ENCODE measurements around the gene MRPS6.

MRPS6 gene

DNA sequence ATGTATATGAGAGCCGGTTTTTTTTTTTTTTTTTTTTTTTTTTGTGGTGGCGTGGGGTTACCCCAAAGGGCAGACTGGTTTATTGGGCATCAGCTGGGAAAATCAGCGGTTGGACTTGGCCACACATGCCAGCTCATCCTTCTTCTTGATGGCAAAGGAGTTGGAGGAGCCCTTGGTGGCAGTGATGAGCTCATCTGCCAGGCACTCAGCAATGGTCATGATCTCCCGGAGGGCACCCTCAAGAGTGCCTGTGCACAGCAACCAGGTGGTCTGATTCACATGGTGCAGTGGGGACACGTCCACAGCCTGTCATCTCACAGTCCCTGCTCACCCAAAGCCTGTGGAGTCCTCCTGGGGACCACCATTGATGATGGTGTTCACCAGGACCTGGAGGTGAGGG lies 62.0 kb downstream of the MRPS6 start:
- no peaks in the 10 kb centered on the region for H3K27me3 ChIP-seq (ENCODE audit: insufficient read depth, poor library complexity, severe bottlenecking)
- TF ChIP-seq, protein P1, sequence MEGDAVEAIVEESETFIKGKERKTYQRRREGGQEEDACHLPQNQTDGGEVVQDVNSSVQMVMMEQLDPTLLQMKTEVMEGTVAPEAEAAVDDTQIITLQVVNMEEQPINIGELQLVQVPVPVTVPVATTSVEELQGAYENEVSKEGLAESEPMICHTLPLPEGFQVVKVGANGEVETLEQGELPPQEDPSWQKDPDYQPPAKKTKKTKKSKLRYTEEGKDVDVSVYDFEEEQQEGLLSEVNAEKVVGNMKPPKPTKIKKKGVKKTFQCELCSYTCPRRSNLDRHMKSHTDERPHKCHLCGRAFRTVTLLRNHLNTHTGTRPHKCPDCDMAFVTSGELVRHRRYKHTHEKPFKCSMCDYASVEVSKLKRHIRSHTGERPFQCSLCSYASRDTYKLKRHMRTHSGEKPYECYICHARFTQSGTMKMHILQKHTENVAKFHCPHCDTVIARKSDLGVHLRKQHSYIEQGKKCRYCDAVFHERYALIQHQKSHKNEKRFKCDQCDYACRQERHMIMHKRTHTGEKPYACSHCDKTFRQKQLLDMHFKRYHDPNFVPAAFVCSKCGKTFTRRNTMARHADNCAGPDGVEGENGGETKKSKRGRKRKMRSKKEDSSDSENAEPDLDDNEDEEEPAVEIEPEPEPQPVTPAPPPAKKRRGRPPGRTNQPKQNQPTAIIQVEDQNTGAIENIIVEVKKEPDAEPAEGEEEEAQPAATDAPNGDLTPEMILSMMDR (IDR thresholded peaks at IDR 0.05; ENCODE audit: poor library complexity, severe bottlenecking): no peak
- H3K4me3 ChIP-seq (ENCODE audit: severe bottlenecking): no peak overlapping the region
- no peak for ATAC-seq (ENCODE audit: low read depth)
- no peaks in the 10 kb centered on the region for H3K4me1 ChIP-seq (ENCODE audit: insufficient read depth, poor library complexity, severe bottlenecking)
- DNase-seq (ENCODE audit: low spot score): no peak
- H3K9me3 ChIP-seq (ENCODE audit: severe bottlenecking): no peaks in the 10 kb centered on the region
- H3K27ac ChIP-seq (ENCODE audit: poor library complexity, severe bottlenecking): no peak overlapping the region
- H3K36me3 ChIP-seq (ENCODE audit: low read depth): peaks cover 9% of the 10 kb centered on the region

DNA sequence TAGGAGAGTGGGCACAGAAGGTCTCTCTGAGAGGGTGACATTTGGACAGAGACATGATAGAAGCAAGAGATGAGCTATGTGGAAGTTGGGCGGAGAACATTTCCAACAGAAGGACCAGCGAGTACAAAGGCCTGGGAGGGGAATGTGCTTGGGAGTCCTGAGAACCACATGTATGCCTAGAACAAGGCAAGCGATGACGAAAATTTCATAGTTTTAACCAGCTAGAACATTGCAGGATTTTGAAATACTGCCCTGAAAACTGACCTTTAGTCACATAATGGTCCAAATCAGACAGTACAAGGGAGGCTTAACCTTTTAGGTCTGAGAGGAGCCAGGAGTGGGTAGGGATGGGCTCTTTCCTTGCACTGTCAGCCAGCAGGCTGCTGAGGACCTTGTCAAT lies 68.0 kb downstream of the MRPS6 start:
- Histone ChIP-seq H3K27ac (ENCODE audit: poor library complexity, severe bottlenecking) (no peak overlapping the region), H3K27me3 (ENCODE audit: insufficient read depth, poor library complexity, severe bottlenecking) (no peaks in the 10 kb centered on the region), H3K36me3 (ENCODE audit: low read depth) (peaks cover 9% of the 10 kb centered on the region), H3K4me3 (ENCODE audit: severe bottlenecking) (no peak overlapping the region), H3K4me1 (ENCODE audit: insufficient read depth, poor library complexity, severe bottlenecking) (no peaks in the 10 kb centered on the region), H3K9me3 (ENCODE audit: severe bottlenecking) (peaks cover 2% of the 10 kb centered on the region)
- TF ChIP-seq, protein P1 (IDR thresholded peaks at IDR 0.05; ENCODE audit: poor library complexity, severe bottlenecking): no peak
- DNase-seq (ENCODE audit: low spot score) (no peak), ATAC-seq (ENCODE audit: low read depth) (no peak)

DNA sequence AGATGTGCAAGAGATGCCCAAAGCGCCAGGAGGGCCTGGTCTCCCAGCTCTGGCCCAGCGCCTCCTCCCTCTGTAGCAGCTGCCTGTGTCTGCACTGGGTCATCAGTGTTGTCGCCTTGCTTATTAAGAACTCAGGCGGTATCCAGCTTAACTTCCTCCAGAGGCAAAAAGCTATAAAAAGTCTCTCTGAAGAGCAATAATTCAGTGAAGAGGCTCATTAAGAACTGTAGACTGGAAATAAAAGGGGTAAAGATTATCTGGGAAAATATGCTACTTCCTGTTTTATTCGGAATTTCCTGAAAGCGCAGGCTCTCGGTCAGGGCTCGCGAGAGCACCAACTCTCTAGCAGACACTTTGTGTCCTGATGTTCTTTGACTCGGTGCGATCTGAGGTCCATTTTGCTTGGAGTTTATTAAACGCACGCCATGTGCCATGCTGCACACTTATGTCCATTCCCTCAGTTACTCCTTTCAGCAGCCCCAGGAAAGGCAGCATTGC lies 70.4 kb downstream of the MRPS6 start:
- H3K4me1 ChIP-seq (ENCODE audit: insufficient read depth, poor library complexity, severe bottlenecking): no peaks in the 10 kb centered on the region
- H3K4me3 ChIP-seq (ENCODE audit: severe bottlenecking): no peak overlapping the region
- no peak overlapping the region for H3K27ac ChIP-seq (ENCODE audit: poor library complexity, severe bottlenecking)
- ATAC-seq (ENCODE audit: low read depth): no peak
- peaks cover 2% of the 10 kb centered on the region for H3K9me3 ChIP-seq (ENCODE audit: severe bottlenecking)
- no peaks in the 10 kb centered on the region; the same call in 1 of the 2 replicates for H3K36me3 ChIP-seq (ENCODE audit: low read depth)
- no peak for DNase-seq (ENCODE audit: low spot score)
- H3K27me3 ChIP-seq (ENCODE audit: insufficient read depth, poor library complexity, severe bottlenecking): no peaks in the 10 kb centered on the region
- TF ChIP-seq, protein P1 (IDR thresholded peaks at IDR 0.05; ENCODE audit: poor library complexity, severe bottlenecking): no peak

DNA sequence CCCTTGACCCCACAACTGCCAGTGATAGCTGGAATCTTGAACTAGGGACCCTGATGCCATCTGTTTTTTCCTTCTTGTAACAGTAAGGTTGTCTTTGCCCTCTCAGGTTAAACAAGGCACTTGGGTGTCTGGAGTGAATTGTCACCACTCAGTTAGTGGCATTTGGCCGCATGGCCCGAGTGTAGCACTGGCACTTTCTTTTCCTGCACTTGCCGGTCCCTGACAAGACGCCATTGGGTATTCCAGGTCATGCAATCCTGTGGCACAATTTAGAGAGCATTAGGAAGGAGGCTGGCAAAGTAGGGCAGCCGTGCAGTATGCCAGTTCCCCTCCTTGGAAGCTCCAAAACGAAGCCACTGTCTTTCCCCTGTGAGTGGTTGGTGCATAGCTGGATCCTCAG lies 70.8 kb downstream of the MRPS6 start:
- Histone ChIP-seq H3K9me3 (ENCODE audit: severe bottlenecking) (peaks cover 2% of the 10 kb centered on the region), H3K36me3 (ENCODE audit: low read depth) (no peaks in the 10 kb centered on the region; the same call in 1 of the 2 replicates), H3K27me3 (ENCODE audit: insufficient read depth, poor library complexity, severe bottlenecking) (no peaks in the 10 kb centered on the region), H3K4me3 (ENCODE audit: severe bottlenecking) (no peak overlapping the region), H3K4me1 (ENCODE audit: insufficient read depth, poor library complexity, severe bottlenecking) (no peaks in the 10 kb centered on the region), H3K27ac (ENCODE audit: poor library complexity, severe bottlenecking) (no peak overlapping the region)
- no peak for ATAC-seq (ENCODE audit: low read depth)
- TF ChIP-seq, protein P1 (IDR thresholded peaks at IDR 0.05; ENCODE audit: poor library complexity, severe bottlenecking): no peak
- DNase-seq (ENCODE audit: low spot score): no peak

DNA sequence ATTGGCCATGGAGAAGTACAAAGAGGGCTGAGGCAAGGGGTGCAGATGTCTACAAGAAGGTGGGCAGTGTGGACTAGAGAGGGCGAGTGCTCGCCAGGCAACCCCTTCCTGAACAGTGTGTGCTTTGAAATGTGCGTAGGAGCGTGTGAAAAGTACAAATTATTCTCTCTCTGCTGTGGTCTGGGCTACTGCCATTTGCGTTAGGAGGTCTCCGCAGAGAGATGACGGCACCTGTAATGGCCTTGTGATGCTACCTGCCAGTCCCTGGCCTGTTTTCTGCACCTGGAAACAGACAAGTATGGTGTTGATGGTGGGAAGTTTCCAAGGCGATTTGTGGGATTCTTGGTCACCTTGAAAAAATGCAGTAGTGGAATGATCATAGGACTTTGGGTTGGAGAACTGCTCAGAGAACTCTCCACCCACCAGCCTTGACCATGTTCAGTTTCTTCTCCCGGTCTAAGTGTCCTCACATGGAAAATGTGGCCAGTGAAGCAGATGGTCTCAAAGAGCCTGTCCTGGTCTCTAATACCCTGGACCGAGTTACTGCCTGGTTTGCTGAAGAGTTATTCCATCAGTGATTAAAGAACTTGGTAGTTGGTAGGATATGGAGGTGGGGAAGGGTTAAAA lies 74.5 kb downstream of the MRPS6 start:
- Histone ChIP-seq H3K36me3 (ENCODE audit: low read depth) (no peaks in the 10 kb centered on the region), H3K4me1 (ENCODE audit: insufficient read depth, poor library complexity, severe bottlenecking) (no peaks in the 10 kb centered on the region), H3K9me3 (ENCODE audit: severe bottlenecking) (peaks cover 2% of the 10 kb centered on the region), H3K27me3 (ENCODE audit: insufficient read depth, poor library complexity, severe bottlenecking) (no peaks in the 10 kb centered on the region), H3K27ac (ENCODE audit: poor library complexity, severe bottlenecking) (no peak overlapping the region), H3K4me3 (ENCODE audit: severe bottlenecking) (no peak overlapping the region)
- TF ChIP-seq, protein P1 (IDR thresholded peaks at IDR 0.05; ENCODE audit: poor library complexity, severe bottlenecking): no peak
- DNase-seq (ENCODE audit: low spot score) (no peak), ATAC-seq (ENCODE audit: low read depth) (no peak)

Data from RWPE2 (cell line).